LNCaP clone FGC (cell line): ENCODE data around the gene TLCD4.
"Not testable (repeated sequence)": the region's sequence is repeated elsewhere in the genome, so short reads cannot be mapped to it uniquely, and the experiment has no call there.

ENCODE experiments used
- DNase-seq: peaks from one replicate; pipeline ENCODE4 v3.0.0-alpha.2; 2011; ENCODE audit warnings: low read depth
- H3K4me3 ChIP-seq: 2 replicates; pipeline ENCODE4 v1.5.1; 2011; ENCODE audit warnings: mild to moderate bottlenecking, low read depth, low read length, control low read depth
- TF ChIP-seq, protein P1 (sequence below): IDR thresholded peaks from 2 replicates; pipeline ENCODE4 v1.5.1; 2012; ENCODE audit warnings: mild to moderate bottlenecking; ENCODE audit not compliant: control insufficient read depth, insufficient read depth; ENCODE audit errors: extremely low read depth

The TLCD4 gene

DNA sequence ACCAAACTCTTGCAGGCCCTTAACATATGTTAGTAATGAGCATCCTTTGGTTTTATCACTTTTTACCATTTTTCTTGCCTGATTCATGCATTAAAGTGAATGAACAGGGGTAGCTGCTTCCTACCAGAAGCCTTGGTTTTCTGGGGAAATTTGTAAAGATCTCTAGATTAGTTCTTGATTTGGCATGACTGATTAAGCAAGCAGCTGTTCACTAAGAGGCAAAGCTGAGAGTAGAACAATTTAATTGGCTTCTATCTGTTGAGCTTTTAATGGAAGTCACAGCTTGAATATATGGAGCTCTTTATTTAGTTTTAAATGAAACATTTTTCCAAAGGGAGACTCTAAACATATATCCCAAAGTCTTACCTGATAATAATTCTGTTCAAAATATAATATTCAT is 23.6 kb downstream of the TLCD4 start:
- TF ChIP-seq, protein P1, sequence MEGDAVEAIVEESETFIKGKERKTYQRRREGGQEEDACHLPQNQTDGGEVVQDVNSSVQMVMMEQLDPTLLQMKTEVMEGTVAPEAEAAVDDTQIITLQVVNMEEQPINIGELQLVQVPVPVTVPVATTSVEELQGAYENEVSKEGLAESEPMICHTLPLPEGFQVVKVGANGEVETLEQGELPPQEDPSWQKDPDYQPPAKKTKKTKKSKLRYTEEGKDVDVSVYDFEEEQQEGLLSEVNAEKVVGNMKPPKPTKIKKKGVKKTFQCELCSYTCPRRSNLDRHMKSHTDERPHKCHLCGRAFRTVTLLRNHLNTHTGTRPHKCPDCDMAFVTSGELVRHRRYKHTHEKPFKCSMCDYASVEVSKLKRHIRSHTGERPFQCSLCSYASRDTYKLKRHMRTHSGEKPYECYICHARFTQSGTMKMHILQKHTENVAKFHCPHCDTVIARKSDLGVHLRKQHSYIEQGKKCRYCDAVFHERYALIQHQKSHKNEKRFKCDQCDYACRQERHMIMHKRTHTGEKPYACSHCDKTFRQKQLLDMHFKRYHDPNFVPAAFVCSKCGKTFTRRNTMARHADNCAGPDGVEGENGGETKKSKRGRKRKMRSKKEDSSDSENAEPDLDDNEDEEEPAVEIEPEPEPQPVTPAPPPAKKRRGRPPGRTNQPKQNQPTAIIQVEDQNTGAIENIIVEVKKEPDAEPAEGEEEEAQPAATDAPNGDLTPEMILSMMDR, result no peak
- no peak for DNase-seq

DNA sequence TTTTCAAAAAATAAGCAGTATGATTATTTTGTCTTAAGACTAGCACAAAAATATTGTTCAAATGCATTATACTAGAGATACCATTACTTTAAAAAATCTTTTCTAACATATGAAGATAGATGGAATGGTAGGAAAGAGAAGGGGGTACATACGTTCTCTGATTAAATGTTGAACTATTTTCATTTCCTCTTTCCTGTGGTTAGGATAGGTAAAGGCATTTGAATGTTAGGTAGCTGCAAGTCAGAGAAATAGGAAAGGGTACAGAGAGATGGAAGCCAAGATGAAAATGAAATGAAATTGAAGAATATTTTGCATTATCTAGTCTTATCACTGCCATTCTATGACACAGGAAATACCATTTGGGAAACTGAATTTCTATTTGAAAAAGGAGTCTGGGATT is 28.3 kb downstream of the TLCD4 start:
- no peak overlapping the region for H3K4me3 ChIP-seq
- TF ChIP-seq, protein P1, result no peak
- DNase-seq, result no peak

More for the DNA sequence above, 23.6 kb downstream of the TLCD4 start:
- no peak overlapping the region for H3K4me3 ChIP-seq

DNA sequence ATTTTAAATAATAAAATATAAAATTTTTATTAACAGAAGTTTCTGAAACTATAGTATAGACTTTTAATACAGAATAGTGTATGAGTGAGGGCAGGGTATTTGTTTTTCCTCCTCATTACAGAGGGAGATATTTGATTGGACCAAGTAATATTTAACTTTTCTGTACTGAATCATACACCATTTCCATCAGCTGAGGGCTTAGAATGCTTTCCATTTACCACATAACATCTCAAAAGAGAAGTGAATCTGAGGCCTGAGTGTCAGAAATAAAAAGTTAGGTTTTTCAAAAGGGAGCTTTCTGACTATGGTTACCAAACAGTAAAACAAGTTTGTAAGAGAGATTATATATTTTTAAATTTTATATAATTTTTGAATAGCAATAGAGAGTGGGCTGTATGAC is 29.5 kb downstream of the TLCD4 start:
- no peak for DNase-seq
- TF ChIP-seq, protein P1, result no peak
- no peak overlapping the region for H3K4me3 ChIP-seq

DNA sequence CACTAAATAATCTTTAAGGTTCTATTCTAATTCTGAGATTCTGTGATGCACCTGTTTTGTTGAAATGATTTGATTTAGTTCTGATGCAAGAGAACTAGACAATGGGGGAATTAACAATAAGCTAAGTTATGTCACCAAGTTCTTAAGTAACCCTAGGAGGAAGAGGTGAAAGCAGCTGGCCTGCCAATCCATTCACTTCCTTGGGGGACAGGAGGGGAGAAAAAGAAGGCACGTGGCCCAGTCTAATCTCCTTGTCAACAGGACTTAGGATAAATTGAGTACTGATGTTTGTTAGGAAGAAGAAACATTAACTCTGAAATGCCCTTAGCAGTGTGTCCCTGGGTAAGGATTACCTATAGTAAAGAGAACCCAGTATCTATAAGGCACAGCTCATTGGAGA is 36.9 kb downstream of the TLCD4 start:
- TF ChIP-seq, protein P1, result no peak
- DNase-seq, result no peak
- no peak overlapping the region for H3K4me3 ChIP-seq

DNA sequence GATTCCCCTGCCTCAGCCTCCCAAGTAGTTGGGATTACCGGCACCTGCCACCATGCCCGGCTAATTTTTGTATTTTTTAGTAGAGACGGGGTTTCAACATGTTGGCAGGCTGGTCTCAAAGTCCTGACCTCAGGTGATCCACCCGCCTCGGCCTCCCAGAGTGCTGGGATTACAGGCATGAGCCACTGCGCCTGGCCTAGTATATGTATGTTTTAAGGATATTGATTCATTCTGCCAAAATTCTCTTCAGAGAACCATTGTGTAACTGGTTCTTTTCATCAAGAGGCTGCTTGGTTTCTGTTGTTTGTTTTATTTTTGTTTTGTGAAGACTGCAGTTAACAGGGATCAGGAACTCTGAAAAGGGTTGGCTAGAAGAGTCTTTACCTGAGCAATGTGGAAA is 48.4 kb downstream of the TLCD4 start:
- not testable (repeated sequence) for H3K4me3 ChIP-seq, DNase-seq
